ENCODE data around the gene ASCC2.

Gene ASCC2

DNA sequence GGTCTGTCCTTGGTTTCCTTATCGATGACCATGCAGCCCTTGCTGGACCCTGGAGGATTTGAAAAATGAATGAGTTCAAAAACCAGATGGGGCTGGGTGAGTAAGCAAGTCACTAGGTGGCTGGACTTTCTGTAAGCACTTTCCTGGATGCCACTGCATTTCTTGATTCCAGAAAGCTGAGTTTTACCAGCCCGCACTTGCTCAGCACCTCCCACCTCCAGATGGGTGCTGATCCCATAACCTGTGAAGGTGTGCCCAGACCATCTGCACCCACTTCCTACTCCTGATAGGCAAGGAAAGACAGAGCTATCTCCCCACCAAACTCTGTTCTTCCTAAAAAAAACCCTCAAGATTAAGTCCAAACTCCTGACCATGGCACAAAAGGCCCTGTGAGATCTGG, 21.1 kb downstream of the ASCC2 start:
- TF ChIP-seq, protein P1, sequence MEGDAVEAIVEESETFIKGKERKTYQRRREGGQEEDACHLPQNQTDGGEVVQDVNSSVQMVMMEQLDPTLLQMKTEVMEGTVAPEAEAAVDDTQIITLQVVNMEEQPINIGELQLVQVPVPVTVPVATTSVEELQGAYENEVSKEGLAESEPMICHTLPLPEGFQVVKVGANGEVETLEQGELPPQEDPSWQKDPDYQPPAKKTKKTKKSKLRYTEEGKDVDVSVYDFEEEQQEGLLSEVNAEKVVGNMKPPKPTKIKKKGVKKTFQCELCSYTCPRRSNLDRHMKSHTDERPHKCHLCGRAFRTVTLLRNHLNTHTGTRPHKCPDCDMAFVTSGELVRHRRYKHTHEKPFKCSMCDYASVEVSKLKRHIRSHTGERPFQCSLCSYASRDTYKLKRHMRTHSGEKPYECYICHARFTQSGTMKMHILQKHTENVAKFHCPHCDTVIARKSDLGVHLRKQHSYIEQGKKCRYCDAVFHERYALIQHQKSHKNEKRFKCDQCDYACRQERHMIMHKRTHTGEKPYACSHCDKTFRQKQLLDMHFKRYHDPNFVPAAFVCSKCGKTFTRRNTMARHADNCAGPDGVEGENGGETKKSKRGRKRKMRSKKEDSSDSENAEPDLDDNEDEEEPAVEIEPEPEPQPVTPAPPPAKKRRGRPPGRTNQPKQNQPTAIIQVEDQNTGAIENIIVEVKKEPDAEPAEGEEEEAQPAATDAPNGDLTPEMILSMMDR (IDR thresholded peaks at IDR 0.05; ENCODE audit: low read depth, low read length): no peak
- no peak overlapping the region for H3K4me3 ChIP-seq (ENCODE audit: low read depth, low read length)

DNA sequence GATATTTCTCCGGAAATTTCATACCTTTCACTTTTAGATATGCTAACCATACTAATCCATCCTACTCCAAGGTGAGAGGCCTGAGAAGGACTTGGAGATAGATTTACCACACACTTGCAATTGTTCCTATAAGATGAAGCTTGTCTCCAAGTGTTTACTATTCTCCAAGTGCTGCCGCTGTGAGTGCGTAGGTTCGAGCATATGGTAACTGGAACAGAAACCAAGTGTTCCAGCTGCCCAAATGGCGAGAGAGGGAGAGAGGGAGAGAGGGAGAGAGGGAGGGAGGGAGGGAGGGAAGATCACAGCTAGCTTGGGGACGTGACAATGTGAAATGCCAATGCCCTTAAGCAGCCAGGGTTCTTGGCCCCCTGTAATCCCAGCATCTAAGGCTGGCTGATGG, 21.5 kb downstream of the ASCC2 start:
- TF ChIP-seq, protein P1 (IDR thresholded peaks at IDR 0.05; ENCODE audit: low read depth, low read length): no peak
- H3K4me3 ChIP-seq (ENCODE audit: low read depth, low read length): no peak overlapping the region

DNA sequence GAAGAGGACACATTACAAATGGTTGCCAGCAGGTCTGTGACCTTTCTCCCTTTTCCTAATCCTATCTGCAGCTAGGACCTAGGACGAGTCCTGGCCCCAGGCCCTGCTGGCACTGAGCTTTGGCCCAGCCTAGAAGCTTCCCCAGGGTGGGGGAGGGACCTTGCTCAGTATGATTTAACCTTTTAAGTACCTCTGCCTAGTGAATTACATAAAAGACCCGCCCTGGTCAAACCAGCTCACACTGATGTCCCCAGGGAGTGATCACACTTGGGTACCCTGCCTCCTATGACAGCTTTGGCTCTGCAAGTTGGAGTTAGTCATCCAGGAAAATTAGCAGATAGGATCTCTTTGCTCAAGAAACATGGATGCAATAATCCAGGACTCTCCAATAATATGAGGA, 21.9 kb downstream of the ASCC2 start:
- no peak overlapping the region for H3K4me3 ChIP-seq (ENCODE audit: low read depth, low read length)
- TF ChIP-seq, protein P1 (IDR thresholded peaks at IDR 0.05; ENCODE audit: low read depth, low read length): no peak

DNA sequence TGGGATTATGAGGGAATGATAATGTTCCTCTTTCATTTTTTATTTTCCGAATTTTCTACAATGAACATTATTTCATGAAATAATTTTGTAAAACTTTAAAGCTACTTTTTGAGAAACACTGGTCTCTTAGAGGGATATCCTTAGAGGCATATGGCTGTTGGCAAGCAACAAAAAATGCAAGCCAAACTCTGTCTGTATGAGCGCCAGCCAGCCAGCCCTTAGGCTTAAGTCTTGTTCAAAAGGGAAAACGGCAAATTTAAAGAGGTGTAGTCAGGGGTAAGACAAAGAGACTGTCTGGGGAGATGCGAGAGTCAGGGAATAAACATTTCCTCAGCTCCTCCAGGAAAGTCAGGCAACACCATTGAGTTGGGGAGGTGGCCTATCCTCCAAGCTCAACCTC, 22.5 kb downstream of the ASCC2 start:
- H3K4me3 ChIP-seq (ENCODE audit: low read depth, low read length): no peak overlapping the region
- TF ChIP-seq, protein P1 (IDR thresholded peaks at IDR 0.05; ENCODE audit: low read depth, low read length): no peak

DNA sequence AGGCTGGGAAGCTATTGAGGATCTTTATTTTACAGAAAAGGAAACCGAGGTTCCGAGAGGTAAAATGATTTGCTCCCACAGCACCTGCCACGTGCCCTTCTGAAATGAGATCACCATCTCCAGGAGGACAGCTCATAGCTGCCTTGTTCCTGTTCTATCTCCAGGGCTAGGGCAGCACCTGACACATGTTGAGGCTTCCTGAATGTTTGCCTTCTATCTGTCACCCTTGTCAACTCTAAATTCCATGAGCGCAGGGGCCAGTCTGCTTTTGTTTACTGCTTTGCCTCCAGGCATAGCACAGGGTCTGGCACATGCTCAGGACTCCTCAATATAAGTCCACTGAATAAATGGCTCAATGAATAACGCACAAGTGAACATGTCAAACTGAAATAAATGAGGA, 24.1 kb downstream of the ASCC2 start:
- H3K4me3 ChIP-seq (ENCODE audit: low read depth, low read length): no peak overlapping the region
- TF ChIP-seq, protein P1 (IDR thresholded peaks at IDR 0.05; ENCODE audit: low read depth, low read length): no peak

DNA sequence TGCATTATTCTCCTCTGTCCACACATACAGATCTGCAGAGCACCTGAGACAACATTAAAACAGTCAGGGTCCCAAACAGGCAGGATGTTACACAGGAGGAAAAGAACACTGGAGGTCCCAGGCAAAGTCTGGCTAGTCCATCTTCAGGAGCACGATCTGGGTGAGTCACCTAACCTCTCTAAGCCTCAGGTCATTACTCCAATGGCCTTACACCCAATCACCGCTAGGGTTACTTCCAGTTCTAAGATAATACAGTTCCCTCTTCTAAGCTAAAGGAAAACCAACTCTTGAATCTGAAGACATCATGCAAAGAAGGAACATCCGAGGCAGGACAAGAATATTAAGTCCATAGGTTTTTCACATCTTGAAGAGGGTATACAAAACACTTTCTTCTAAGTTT, 24.5 kb downstream of the ASCC2 start:
- TF ChIP-seq, protein P1 (IDR thresholded peaks at IDR 0.05; ENCODE audit: low read depth, low read length): no peak
- no peak overlapping the region for H3K4me3 ChIP-seq (ENCODE audit: low read depth, low read length)

DNA sequence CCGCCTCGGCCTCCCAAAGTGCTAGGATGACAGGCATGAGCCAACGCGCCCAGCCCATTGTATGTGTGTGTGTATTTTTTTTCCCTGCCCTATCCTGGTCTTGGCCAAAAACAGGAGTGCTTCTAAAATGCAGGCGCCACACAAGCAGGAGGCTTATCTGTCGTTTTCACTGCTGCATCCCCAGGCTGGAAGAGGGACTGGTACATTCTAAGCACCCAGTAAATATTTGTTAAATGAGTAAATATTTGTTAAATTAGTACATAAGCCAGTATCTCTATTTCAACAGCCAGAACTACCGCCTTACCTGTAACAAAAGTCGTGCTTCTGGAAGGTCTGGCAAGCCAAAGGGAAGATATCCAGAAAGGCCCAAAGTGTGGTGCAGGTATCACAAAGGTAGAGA, 24.9 kb downstream of the ASCC2 start:
- H3K4me3 ChIP-seq (ENCODE audit: low read depth, low read length): no peak overlapping the region
- TF ChIP-seq, protein P1 (IDR thresholded peaks at IDR 0.05; ENCODE audit: low read depth, low read length): no peak

Data from WI38 (cell line).